Suppressor macrophage (primary cell): ENCODE data around the gene SP7.
"Not testable (repeated sequence)": the region's sequence is repeated elsewhere in the genome, so short reads cannot be mapped to it uniquely, and the experiment has no call there.

Experiments
- DNase-seq, 4 experiments: peaks; one replicate each; pipeline ENCODE4 v3.0.0-alpha.2; 2020 to 2022

SP7 gene

DNA sequence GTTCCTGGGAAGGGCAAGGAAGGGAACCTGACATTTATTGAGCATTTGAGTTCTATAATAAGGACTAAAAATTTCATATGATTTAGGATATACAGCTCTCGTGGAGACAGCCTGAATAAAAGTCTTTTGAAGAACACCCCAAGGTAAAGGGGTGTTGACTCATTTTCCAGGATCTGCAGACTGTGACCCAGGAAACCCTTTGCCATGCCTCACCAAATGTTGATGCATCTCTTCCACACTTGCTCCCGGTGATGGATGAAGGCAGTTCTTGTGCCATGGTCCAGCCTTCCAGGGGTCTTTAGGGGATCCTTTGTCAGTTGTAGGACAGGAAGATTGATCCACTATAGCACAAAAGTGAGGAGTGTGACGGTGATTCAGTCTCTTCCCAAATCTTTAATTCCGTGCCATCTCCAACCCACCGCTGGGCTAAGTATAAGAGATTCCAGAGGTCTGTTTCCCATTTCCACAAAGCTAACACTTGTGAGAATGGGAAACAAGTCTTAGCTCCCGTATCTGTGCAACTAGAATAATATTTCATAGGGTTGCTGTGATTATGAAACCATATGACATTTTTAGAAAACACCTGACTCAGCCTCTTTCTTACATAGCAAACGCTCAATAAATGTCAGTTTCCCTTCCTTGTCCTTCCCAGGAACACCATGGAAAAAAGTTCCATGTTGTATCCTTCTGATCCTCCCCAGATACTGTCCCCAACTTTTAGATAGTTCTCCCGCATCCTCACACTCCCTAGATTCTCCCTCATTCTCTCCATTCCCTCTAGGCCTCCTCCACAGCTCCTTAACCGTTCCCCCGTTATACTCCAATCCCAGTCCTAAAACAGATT is 15.6 kb downstream of the SP7 start:
- peak in 2 of 4 experiments; percentile 52 to 55 for DNase-seq

DNA sequence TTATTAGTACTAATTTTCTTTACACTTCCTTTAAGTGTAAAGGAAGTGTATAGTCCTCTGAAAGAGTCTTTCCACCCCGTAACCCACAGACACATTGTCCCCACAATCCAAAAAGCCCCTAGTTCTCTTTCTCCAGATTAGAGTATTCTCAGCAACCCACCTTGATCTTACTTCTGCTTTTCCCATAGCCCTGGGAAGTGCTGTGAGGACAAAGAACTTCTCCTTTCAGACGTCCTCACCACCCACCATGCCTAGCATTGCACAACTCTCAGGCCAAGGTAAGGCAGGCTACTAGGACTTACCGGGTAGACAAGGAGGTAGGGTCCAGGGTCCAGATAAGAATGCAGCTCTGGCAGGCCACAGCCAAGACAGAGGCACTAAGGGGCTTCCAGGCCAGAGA is 22.2 kb downstream of the SP7 start:
- DNase-seq, result peak; percentile 50 to 72 (median 64)

DNA sequence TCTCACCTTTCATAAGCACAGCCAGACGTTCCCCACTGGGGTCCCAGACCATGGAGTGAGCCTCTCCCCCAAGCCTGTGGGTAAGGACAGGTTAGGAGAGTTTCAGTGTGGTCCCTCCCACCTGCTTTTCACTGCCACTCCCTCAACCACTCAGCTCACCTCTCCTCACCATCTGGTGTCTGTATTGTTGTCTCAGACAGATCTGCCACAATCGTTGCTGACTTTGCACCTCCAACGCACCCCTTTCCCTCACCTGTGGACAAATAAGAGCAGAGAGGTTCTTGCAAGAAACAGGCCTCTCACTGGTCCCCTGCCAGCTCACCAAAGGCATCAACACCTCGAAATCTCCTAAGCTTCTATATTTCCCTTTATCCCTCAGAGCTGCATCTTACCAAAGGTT is 27.9 kb downstream of the SP7 start:
- DNase-seq, result no peak

DNA sequence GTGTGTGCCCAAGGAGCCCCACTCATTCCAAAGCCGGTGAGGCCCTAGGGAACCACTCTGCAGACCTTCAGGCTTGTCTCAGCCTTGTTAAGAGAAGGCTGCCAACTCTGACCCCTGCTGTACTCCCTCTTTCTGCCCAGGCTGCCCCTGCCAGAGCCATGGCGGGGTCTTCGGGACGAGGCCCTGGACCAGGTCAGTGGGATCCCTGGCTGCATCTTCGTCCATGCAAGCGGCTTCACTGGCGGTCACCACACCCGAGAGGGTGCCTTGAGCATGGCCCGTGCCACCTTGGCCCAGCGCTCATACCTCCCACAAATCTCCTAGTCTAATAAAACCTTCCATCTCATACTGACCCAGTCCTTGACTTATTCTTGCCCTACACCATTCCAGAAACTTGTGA is 29.3 kb downstream of the SP7 start:
- DNase-seq, result no peak

DNA sequence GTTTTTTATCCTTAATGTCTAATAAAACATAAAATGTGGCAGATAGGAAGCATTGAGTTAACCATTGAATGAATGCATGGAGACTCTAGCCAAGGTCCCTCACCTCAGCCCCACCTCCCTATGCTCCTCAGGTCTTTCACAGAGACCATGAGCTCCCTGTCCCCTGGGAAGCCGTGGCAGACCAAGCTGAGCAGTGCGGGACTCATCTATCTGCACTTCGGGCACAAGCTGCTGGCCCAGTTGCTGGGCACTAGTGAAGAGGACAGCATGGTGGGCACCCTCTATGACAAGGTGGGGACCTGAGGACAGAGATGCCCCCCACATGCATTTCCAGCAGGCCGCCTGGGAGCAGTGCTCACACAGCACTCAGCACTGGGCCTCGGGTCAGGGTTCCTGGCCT is 33.3 kb downstream of the SP7 start:
- DNase-seq, result no peak

DNA sequence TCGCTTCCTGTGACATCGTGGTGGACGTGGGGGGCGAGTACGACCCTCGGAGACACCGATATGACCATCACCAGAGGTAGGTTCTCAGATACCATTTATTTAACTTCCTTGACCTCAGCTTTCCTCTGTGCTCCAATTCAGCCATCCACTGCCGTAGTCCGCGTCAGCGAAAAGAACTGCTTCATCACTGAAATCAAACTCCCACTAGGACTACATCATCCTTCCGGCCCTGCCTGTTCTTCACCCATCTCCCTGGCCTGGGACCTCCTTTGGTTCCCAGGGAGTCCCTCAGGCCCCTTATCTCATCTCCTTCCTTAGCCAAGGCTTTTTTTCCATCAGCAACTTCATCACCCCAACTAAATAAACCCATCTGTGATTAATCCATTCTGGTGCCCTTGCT is 36.0 kb downstream of the SP7 start:
- DNase-seq, result peak; percentile 69 to 86 (median 72)

DNA sequence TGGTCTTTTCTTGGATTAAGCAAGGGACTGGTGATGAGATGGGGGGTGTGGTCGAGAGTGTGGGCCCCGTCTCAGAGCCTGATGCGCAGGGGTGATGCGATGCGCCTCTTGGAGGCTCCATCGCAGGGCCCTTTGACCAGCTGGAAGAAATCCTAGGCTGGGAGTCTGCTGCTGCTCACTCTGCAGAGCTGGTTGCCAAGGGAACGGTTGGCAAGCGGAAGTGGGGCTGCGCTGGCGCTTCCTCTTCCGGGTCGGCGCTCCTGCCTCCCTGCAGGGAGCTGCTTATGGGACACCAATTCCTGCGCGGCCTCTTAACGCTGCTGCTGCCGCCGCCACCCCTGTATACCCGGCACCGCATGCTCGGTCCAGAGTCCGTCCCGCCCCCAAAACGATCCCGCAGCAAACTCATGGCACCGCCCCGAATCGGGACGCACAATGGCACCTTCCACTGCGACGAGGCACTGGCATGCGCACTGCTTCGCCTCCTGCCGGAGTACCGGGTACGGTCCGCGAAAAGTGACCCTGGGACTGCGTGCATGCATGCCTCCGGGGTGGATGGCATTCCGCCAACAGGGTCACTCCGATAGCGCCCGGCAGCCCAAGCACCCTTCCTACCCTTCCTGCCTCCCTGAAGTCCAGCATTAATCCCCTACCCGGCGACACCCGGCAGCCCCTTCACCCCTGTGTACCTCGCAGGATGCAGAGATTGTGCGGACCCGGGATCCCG is 36.5 kb downstream of the SP7 start, which contains the start of gene MYG1:
Gene MYG1 (plus strand): TSS at position 242 of the 727 bp plus-strand sequence. CDS start 43 bp downstream, at position 285.
- peak; percentile 90 to 94 (median 93) for DNase-seq

DNA sequence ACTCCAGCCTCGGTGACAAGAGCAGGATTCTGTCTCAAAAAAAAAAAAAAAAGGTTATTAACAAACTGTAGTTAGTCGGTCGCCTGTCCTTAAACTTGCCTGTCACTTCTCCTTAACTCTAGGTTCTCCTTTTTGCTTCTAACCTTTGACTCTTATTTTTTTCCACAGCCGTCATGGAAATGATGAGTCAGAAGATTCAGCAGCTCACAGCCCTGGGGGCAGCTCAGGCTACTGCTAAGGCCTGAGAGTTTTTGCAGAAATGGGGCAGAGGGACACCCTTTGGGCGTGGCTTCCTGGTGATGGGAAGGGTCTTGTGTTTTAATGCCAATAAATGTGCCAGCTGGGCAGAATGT is 37.1 kb downstream of the SP7 start:
- peak; percentile 90 to 98 (median 94) for DNase-seq

DNA sequence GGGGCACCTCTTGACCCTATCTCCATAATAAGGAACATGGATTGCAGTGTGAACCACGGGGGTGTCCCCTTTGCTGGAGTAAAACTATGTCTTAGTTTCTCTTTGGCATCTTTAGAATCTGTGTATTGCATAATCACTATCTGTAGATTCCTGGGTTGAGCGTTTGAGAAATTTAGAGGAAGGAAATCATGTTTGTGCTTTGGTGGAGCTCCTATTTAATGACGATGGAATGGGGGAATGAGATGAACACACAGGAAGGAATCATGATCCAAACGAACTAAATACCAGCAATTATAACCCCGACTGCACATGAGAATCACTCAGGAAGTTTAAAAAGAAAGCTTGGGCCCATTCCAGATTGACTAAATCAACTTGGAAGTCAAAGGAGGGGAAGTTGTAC is 38.0 kb downstream of the SP7 start:
- DNase-seq, result peak; percentile 73 to 92 (median 80)

DNA sequence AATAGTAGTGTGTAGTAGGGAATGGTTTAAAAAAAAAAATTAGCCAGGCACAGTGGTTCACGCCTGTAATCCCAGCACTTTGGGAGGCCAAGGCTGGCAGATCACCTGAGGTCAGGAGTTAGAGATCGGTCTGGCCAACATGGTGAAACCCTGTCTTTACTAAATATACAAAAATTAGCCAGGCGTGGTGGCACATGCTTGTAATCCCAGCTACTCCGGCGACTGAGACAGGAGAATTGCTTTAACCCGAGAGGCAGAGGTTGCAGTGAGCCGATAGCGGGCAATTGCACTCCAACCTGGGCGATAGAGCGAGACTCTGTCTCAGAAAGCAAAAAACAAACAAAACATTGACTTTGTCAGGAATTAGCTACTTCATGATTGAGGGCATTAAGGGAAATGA is 39.0 kb downstream of the SP7 start:
- not testable (repeated sequence) for DNase-seq

DNA sequence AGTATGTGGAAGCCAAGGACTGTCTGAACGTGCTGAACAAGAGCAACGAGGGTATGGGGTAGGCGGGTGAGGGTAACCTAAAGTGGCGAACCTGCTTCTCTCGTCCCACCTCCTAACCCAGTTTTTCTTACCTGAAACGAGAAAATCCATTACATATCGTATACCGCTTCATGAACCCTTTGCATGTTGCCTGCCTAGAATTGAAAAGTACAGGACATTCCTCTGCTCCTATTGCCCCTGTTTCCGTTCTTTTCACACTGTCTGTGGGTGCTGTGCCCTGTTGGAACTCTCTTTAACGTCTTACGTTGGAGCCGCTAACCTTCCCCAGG is 40.3 kb downstream of the SP7 start:
- no peak for DNase-seq

DNA sequence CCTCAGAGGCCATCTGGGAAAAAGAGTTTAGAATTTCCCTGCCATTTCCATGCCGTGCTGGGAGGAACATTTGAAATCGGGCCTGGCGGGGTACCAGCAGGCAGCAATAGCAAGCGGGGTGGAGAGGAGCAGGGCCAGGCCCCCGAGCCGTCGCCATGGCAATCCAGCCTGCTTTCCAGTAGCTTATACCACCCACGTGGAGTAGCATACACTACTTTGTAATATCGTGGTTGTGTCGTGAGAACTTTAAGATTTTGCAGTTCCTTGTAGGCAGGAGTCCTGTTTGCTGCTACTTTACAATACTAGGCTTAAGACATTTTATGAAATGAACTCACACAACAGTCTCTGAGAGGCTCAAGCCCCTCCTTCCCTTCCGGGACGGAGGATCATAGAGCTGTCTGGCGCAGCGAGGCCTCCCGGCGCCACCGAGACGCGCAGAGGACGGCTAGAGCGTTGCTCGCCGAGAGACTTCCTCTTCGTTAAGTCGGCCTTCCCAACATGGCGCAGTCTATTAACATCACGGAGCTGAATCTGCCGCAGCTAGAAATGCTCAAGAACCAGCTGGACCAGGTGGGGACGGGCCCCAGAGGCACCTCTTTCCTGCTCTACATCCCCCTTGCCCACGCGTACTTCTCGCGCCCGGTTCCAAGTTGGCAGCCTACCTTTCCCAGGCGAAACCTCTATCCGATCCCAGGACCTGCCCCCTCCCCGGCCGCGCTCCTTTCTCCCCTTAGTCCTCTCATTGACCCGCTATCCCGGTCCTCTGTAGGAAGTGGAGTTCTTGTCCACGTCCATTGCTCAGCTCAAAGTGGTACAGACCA is 40.9 kb downstream of the SP7 start, which contains the start of gene PFDN5:
Gene PFDN5 (plus strand): TSS at position 473 of the 821 bp plus-strand sequence. CDS start 26 bp downstream, at position 499.
- DNase-seq, result peak; percentile 87 to 95 (median 94)

DNA sequence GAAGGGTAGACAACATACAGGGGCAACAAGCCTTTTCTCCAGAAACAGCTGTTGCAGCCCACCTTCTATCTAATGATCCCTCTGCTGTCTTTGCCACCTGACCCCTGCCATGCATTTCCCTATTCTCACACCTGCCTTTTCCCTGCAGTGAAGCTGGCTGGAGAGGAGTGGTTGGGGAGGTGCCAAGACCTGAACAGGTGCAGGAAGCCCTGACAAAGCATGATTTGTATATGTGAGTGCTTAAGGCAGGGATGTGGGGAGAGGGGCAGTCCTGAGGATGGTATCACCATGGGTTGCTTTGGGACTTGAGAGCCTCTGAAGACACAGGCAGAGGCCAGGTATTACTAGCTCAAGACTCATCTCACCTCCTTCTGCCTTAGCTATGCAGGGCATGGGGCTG is 43.7 kb downstream of the SP7 start:
- no peak for DNase-seq

DNA sequence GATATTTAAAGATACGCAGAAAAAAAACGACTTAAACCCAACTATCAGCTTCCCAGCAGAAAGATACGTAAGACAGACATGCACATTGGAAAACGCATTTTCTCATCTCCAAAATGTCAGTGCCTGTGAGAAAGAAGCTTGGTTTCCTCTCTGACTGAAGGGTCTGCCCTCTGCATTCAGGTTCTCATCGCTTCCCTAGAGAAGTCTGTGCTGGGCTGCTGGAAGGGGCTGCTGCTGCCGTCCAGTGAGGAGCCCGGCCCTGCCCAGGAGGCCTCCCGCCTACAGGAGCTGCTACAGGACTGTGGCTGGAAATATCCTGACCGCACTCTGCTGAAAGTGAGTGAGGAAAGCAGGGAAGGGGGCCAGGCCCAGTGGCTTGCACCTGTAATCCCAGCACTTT is 45.5 kb downstream of the SP7 start:
- no peak for DNase-seq

DNA sequence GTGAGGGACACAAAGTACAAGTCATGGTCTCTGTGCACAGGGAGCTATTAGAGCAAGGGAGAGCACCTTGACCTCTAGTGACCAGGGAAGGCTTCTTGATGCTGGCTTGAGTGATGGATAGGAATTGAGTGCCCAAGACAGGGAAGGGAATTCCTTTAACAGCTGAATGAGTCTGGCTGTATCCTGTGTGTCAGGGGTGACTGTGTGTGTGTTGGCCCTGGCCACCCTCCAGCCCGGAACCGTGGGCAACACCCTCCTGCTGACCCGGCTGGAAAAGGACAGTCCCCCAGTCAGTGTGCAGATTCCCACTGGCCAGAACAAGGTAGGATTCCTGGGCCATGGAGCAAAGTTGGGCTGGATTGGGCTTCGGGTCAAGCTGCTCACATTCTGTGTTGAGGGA is 46.3 kb downstream of the SP7 start:
- DNase-seq, result no peak

DNA sequence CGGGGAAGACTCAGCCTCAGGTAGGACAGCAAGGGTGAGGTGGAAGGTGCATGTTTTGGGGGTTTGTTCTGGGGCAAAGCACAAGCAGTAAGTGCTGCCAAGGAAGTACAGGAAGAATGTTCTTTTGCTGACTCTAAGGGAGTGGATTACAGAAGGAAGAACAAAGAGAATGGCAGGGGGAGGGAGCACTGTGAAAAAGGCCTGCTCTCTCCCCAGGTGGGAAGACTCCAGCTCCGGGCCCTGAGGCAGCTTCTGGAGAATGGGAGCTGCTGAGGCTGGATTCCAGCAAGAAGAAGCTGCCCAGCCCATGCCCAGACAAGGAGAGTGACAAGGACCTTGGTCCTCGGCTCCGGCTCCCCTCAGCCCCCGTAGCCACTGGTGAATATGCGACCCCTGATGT is 47.8 kb downstream of the SP7 start:
- DNase-seq, result peak in 1 of 4 experiments; percentile 43

DNA sequence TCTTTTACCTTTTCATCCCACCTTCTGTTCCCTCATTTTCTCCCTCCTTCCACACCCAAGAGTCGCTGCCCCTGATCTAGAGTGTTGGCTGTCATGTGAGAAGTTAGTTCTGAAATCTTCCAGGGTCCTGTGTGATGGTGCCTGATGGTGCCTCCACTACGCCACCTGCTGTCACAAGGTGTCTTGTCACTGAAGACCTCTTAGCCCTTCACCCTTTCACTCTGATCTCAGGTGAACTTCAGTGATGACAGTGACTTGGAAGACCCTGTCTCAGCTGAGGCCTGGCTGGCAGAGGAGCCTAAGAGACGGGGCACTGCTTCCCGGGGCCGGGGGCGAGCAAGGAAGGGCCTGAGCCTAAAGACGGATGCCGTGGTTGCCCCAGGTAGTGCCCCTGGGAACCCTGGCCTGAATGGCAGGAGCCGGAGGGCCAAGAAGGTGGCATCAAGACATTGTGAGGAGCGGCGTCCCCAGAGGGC is 48.4 kb downstream of the SP7 start:
- DNase-seq, result peak; percentile 54 to 85 (median 70)

DNA sequence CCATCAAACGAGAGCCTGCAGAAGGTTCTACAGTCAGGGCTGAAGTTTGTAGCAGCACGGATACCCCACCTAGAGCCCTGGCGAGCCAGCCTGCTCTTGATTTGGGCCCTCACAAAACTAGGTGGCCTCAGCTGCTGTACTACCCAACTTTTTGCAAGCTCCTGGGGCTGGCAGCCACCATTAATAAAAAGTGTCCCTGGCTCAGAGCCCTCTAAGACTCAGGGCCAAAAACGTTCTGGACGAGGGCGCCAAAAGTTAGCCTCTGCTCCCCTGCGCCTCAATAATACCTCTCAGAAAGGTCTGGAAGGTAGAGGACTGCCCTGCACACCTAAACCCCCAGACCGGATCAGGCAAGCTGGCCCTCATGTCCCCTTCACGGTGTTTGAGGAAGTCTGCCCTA is 49.7 kb downstream of the SP7 start:
- no peak for DNase-seq

DNA sequence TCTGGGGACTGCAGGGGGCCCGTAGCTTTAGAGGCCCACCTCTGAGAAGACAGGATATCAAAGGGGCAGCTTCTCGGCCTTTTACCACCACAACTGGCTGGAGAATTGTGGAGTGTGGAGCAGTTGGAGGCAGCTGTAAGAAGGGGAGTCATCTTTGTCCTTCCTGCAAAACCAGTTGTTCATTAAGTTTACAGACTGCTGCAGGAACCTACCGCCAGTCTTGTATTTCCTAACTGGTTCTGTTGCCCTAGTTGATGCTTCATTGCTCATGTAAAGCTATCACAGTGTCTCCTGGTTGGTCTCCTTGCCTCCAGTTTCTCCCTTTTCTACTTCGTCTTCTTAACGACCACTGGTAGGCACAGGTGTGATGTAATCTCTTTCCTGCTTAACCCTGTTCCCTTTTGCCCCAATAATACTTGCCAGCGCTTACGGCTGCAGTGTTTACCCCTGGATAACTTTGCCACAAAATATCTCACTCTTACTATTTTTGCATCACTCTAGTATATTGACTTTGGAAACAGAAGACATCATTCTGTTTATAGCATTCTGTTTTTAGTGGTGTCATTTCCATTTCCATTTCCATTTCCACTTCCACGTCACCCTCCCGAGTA is 56.2 kb downstream of the SP7 start:
- DNase-seq, result no peak

DNA sequence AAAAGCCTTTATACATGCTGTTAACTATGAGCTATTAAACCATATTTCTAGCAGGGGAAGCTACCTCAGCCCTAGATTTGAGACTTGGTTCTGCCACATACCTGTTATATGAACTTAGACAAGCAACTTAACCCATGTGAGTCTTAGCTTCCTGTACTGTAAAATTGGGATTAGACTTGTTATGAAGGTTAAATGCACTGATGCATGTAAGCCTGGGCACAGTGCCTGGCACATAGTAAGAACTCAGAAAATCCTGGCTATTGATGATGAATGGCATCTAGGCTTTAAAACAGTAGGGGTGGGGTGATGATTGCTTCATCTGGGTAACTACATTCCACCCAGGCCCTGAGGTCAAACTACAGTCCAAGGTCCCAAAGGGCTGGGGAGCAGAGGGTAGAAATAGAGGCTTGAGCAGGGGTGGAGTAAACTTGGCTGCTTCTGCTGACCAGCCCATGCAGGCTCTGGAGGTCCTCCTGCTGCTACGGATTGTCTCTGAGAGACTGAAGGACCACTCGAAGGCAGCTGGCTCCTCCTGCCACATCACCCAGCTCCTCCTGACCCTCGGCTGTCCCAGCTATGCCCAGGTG is 56.8 kb downstream of the SP7 start:
- no peak for DNase-seq

DNA sequence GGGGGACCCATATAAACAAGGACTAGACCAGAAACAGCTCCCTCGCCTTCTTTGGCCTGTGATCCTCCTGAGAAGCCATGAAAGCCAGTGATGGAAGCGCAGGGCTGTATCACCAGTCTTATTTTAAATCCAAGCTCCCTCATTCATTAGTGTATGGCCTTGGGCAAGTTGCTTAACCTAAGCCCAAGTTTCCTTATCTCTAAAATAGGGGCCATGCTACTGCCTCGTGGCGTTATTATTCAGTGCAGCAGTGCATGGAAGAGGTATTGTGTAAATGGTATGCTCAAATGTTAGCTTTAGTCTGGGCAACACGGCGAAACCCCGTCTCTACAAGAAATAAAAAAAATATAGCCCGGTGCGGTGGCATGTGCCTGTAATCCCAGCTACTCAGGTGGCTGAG is 58.2 kb downstream of the SP7 start:
- no peak for DNase-seq
